K562 (cell line): Measurements from ENCODE around the gene MRAP2. TPM values are rescaled to one million over a fixed set of nuclear protein-coding genes. Genes with fewer than 3 reads are reported as not detected.
A peak's percentile ranks its signal among the peaks of the same experiment; 100 is the strongest.

ENCODE experiments used
- AFF4 ChIP-seq: sonication (generic); formaldehyde crosslinking; IDR thresholded peaks from 2 replicates; pipeline ENCODE4 v1.8.0; 2023; ENCODE audit warnings: mild to moderate bottlenecking, missing genetic modification reagents
- ATF7 ChIP-seq: fragments of 450-650 bp; IDR thresholded peaks from 2 replicates; pipeline ENCODE4 v1.7.1; 2014; ENCODE audit warnings: mild to moderate bottlenecking, moderate library complexity
- CHD4 ChIP-seq: fragments of 200-600 bp; sonication (generic); IDR thresholded peaks from 3 replicates; pipeline ENCODE4 v1.6.1; 2012; ENCODE audit warnings: low read depth, mild to moderate bottlenecking, mixed read lengths, low read length, inconsistent platforms; ENCODE audit not compliant: insufficient read depth, insufficient replicate concordance, poor library complexity, severe bottlenecking
- CREM ChIP-seq: IDR thresholded peaks from 2 replicates; pipeline ENCODE4 v1.6.1; 2014; ENCODE audit warnings: antibody characterized with exemption, low read depth
- CUX1 ChIP-seq: fragments of 200-800 bp; sonication (Bioruptor generic); IDR thresholded peaks from 2 replicates; pipeline ENCODE4 v1.6.1; 2016; ENCODE audit warnings: missing genetic modification characterization, missing compliant biosample characterization
- GATA2 ChIP-seq: sonication (generic); formaldehyde crosslinking; IDR thresholded peaks from 2 replicates; pipeline ENCODE4 v1.4.0; 2020; ENCODE audit warnings: mild to moderate bottlenecking, missing genetic modification reagents
- HDAC1 ChIP-seq, 2 experiments: fragments of 450-650 bp; IDR thresholded peaks; 2 replicates each; pipeline ENCODE4 v1.6.1; 2016 to 2017; ENCODE audit warnings: inconsistent platforms in 1 of 2, mild to moderate bottlenecking in 1 of 2, moderate library complexity in 1 of 2
- MYBL2 ChIP-seq, 2 experiments: fragments of 450-650 bp in 1 of 2; sonication (generic) in 1 of 2; formaldehyde crosslinking in 1 of 2; IDR thresholded peaks; 2 replicates each; pipeline versions ENCODE4 v1.6.1 to v1.8.1; 2017 to 2022; ENCODE audit warnings: borderline replicate concordance in 1 of 2, inconsistent platforms in 1 of 2, low read depth in 1 of 2, mild to moderate bottlenecking in 1 of 2, missing genetic modification reagents in 1 of 2, moderate library complexity in 1 of 2
- NRF1 ChIP-seq, 2 experiments: fragments of 450-650 bp; IDR thresholded peaks in 1 of 2; conservative IDR thresholded peaks in 1 of 2; 2 replicates each; pipeline ENCODE4 v1.6.1; 2014; ENCODE audit warnings: mild to moderate bottlenecking in 2 of 2
- POLR2H ChIP-seq: IDR thresholded peaks from 2 replicates; pipeline ENCODE4 v1.6.1; 2016; ENCODE audit warnings: missing genetic modification characterization, low read depth, mild to moderate bottlenecking, control low read depth, missing compliant biosample characterization, moderate library complexity
- SPI1 ChIP-seq: IDR thresholded peaks from 2 replicates; pipeline ENCODE4 v1.6.1; 2011; ENCODE audit warnings: low read depth, low read length, control low read depth, borderline replicate concordance
- SREBF1 ChIP-seq: fragments of 150-350 bp; IDR thresholded peaks from 2 replicates; pipeline ENCODE4 v1.6.1; 2014; ENCODE audit warnings: antibody characterized with exemption, low read depth, low read length, borderline replicate concordance
- polyA plus RNA-seq, 8 experiments: library from polyadenylated mRNA; depleted of rRNA in 4 of 8; stranded (reverse) in 5 of 8; unstranded in 3 of 8; fragments of >200 nt; fragmentation: Nextera tagmentation in 2 of 8; fragmentation: Illumina TruSeq in 1 of 8; extraction: Ambion mirVana in 2 of 8; extraction: Trizol in 1 of 8; gene quantifications; 2 replicates each; pipeline versions ENCODE4 v1.2.1 to v1.2.3, GENCODE V29; 2011 to 2014; ENCODE audit warnings: inconsistent platforms in 1 of 8, missing spikeins in 1 of 8
- total RNA-seq, 7 experiments: library from RNA; depleted of rRNA in 6 of 7; stranded (reverse); fragments of >200 nt in 6 of 7; fragmentation: Illumina TruSeq in 2 of 7; extraction: Trizol in 2 of 7; gene quantifications; 2 replicates each; pipeline versions ENCODE4 v1.2.1 to v1.2.3, GENCODE V29; 2011 to 2021; ENCODE audit warnings: low replicate concordance in 1 of 7
- TF ChIP-seq, protein P1 (sequence below): fragments of 450-650 bp; IDR thresholded peaks from one replicate; pipeline ENCODE4 v1.6.1; 2018; ENCODE audit warnings: mild to moderate bottlenecking, moderate library complexity; ENCODE audit not compliant: partially characterized antibody
- TF ChIP-seq, protein P2 (sequence below): fragments of 250-450 bp; sonication (Bioruptor Pico); IDR thresholded peaks from 2 replicates; pipeline ENCODE4 v1.8.0; 2021; ENCODE audit warnings: moderate library complexity, mild to moderate bottlenecking, inconsistent platforms

The MRAP2 gene
- total and polyA plus RNA-seq, 9 of the 15 experiments (the other 6 are each of a cell fraction or from before 2014, with no cell fraction given) = 5.9 to 38.9 (median 9.3) TPM

- 0 out of 2 replicates have a peak, but pooled peaks have one; percentile 44 for TF ChIP-seq AFF4 (CRISPR knock-in tag)
- TF ChIP-seq, protein P1, sequence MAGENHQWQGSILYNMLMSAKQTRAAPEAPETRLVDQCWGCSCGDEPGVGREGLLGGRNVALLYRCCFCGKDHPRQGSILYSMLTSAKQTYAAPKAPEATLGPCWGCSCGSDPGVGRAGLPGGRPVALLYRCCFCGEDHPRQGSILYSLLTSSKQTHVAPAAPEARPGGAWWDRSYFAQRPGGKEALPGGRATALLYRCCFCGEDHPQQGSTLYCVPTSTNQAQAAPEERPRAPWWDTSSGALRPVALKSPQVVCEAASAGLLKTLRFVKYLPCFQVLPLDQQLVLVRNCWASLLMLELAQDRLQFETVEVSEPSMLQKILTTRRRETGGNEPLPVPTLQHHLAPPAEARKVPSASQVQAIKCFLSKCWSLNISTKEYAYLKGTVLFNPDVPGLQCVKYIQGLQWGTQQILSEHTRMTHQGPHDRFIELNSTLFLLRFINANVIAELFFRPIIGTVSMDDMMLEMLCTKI = no peak
- no peak for TF ChIP-seq MYBL2 (IDR thresholded peaks at IDR 0.05; ENCODE audit: low read depth)
- TF ChIP-seq MYBL2 (CRISPR knock-in tag; IDR thresholded peaks at IDR 0.05; ENCODE audit: borderline replicate concordance) = no peak
- TF ChIP-seq SREBF1 = no peak
- peak in 1 of 2 experiments; percentile 28; a peak in 2 of 4 replicates for TF ChIP-seq NRF1 (conservative IDR thresholded peaks at IDR 0.05 in 1 of 2, IDR thresholded peaks at IDR 0.05 in 1 of 2)
- TF ChIP-seq GATA2 (CRISPR knock-in tag) = peak; percentile 96
- TF ChIP-seq ATF7 = peak; percentile 77
- TF ChIP-seq, protein P2, sequence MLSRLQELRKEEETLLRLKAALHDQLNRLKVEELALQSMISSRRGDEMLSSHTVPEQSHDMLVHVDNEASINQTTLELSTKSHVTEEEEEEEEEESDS (CRISPR knock-in tag) = no peak
- TF ChIP-seq CREM = peak; percentile 80
- 0 out of 2 replicates have a peak, but pooled peaks have one; percentile 15 for TF ChIP-seq CUX1 (CRISPR knock-in tag)
- TF ChIP-seq POLR2H = no peak
- peak; percentile 73 for TF ChIP-seq SPI1
- no peak for TF ChIP-seq CHD4
- peak in 1 of 2 experiments; percentile 95; a peak in 3 of 4 replicates for TF ChIP-seq HDAC1 (IDR thresholded peaks at IDR 0.05)
Measured at GRCh38 chr6:84062519-84063154, 29.1 kb downstream of the MRAP2 start (continued).
